AG04450 (cell line): ENCODE data around the gene SYPL1. TPM values are rescaled to one million over a fixed set of nuclear protein-coding genes. Genes with fewer than 3 reads are reported as not detected.

ENCODE experiments used
- CTCF ChIA-PET: fragments of 300-600, 350-600 bp; formaldehyde crosslinking; extraction: SDS; loops from one replicate; lab custom pipeline; 2022; ENCODE audit warnings: antibody characterized with exemption, inconsistent platforms; lab: Charles Lee
- POLR2A ChIA-PET: fragments of 350-600 bp; formaldehyde crosslinking; extraction: SDS; loops from one replicate; lab custom pipeline; 2021; ENCODE audit warnings: antibody characterized with exemption, inconsistent platforms; lab: Yijun Ruan, JAX
- DNase-seq: peaks from one replicate; pipeline ENCODE4 v3.0.0-alpha.2; 2011; ENCODE audit warnings: low read depth, low spot score
- H3K27ac ChIP-seq: one replicate; pipeline ENCODE4 v1.5.1; 2012; ENCODE audit warnings: low read depth, low read length, control low read depth
- H3K27me3 ChIP-seq: one replicate; pipeline ENCODE4 v1.6.0; 2012; ENCODE audit warnings: low read length; ENCODE audit not compliant: control insufficient read depth, insufficient read depth
- H3K4me3 ChIP-seq: 2 replicates; pipeline ENCODE4 v1.5.1; 2011; ENCODE audit warnings: mild to moderate bottlenecking, low read depth, low read length, control low read depth
- H3K9me3 ChIP-seq: 2 replicates; pipeline ENCODE4 v1.5.1; 2012; ENCODE audit warnings: low read length; ENCODE audit not compliant: control insufficient read depth, insufficient read depth
- polyA plus RNA-seq: library from polyadenylated mRNA; depleted of rRNA; stranded (reverse); fragments of >200 nt; gene quantifications from 2 replicates; pipeline ENCODE4 v1.2.3, GENCODE V29; 2011
- TF ChIP-seq, protein P1 (sequence below): IDR thresholded peaks from 2 replicates; pipeline ENCODE4 v1.5.1; 2011; ENCODE audit warnings: low read depth, low read length, control low read depth, inconsistent platforms

Gene SYPL1
- polyA plus RNA-seq, 1 experiment: 84.7 TPM

DNA sequence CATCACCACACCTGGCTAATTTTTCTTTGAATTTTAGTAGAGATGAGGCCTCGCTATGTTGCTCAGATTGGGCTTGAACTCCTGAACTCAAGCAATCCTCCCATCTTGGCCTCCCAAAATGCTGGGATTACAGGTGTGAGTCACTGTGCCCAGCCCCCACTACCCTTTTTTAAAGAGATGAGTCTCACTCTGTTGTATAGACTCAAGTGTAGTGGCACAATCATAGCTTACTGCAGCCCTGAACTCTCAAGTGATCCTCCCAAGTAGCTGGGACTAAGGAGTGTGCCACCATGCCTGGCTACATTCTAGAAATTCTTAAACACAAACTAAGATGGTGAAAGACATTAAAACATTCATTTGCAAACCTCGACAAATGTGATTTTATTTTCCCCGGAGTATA lies 12.6 kb downstream of the SYPL1 start:
- TF ChIP-seq, protein P1, sequence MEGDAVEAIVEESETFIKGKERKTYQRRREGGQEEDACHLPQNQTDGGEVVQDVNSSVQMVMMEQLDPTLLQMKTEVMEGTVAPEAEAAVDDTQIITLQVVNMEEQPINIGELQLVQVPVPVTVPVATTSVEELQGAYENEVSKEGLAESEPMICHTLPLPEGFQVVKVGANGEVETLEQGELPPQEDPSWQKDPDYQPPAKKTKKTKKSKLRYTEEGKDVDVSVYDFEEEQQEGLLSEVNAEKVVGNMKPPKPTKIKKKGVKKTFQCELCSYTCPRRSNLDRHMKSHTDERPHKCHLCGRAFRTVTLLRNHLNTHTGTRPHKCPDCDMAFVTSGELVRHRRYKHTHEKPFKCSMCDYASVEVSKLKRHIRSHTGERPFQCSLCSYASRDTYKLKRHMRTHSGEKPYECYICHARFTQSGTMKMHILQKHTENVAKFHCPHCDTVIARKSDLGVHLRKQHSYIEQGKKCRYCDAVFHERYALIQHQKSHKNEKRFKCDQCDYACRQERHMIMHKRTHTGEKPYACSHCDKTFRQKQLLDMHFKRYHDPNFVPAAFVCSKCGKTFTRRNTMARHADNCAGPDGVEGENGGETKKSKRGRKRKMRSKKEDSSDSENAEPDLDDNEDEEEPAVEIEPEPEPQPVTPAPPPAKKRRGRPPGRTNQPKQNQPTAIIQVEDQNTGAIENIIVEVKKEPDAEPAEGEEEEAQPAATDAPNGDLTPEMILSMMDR: no peak
- H3K9me3 ChIP-seq: no peaks in the 10 kb centered on the region
- no peak overlapping the region for H3K27ac ChIP-seq
- no peak for DNase-seq
- POLR2A ChIA-PET: interaction anchor here (1.5 kb wide), 1 partner anchor 12 kb away, joined by 5 read pairs; the partner anchor contains the start of gene SYPL1
- CTCF ChIA-PET: no interaction called here
- H3K4me3 ChIP-seq: no peak overlapping the region
- H3K27me3 ChIP-seq: no peaks in the 10 kb centered on the region

DNA sequence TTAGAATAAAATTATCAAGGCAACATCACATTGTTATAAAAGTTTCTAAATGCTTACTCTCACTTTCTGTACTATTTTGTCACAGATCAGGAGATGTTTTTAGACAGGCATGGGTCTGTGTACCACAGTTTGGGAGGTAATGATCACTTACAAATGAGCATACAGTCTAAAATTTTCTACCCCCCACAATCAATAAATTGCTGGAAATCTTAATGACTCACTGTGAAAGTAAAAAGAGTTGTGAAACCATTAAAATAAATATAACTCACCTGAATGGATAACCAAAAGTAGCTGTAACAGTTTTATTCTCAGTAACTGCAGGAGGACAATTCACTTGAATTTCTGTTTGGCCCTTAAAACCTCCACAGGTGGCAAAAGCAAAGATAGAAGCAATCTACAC lies 13.2 kb downstream of the SYPL1 start:
- CTCF ChIA-PET: no interaction called here
- Histone ChIP-seq H3K9me3 (no peaks in the 10 kb centered on the region), H3K4me3 (no peak overlapping the region), H3K27ac (no peak overlapping the region), H3K27me3 (no peaks in the 10 kb centered on the region)
- POLR2A ChIA-PET: interaction anchor here (1.5 kb wide), 1 partner anchor 13 kb away, joined by 5 read pairs; the partner anchor contains the start of gene SYPL1
- TF ChIP-seq, protein P1: no peak
- DNase-seq: no peak

DNA sequence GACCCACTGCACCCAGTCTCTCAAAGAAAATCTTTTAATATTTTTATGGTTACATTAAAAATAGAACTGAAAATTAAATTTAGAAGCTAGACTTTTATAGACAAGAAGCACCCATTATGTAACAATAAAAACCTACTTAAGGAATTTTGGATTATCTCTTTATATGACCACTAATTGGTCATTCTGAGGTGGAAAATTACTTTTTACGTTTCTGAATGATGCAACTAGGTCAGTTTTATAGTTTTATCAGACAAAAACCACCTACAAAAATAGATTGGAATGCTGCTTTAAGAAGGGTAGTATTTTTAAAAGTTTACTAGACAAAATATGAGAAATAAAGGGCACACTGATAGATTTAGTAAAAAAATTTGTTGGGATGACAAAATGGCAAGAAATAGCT lies 16.5 kb downstream of the SYPL1 start:
- Histone ChIP-seq H3K27ac (no peak overlapping the region), H3K4me3 (no peak overlapping the region), H3K27me3 (no peaks in the 10 kb centered on the region), H3K9me3 (no peaks in the 10 kb centered on the region)
- ChIA-PET CTCF (interaction anchor here (0.6 to 1.4 kb wide), 2 partner anchors 58 to 342 kb away, joined by 4 to 5 read pairs; no protein-coding TSS in a partner anchor), POLR2A (no interaction called here)
- DNase-seq: no peak
- TF ChIP-seq, protein P1: no peak

DNA sequence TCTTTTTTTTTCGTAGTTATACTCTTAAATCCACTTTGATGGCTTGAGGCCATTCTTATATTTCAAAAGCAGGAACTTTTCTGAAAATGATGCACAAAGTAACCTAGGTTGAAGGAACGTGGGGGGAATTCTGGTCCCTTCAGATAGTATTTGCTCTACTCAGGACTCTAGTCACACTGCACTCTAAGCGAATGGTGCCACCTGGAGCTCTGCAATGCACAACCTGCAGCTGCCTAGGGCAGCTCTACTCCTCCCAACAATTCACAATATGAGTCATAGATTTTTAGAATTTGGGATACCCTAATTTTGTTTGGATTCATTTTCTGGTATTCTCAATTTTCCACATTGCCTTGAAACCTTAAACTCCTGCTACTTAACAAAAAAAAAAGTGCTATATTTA lies 17.3 kb downstream of the SYPL1 start:
- DNase-seq: no peak
- ChIA-PET POLR2A (no interaction called here), CTCF (no interaction called here)
- Histone ChIP-seq H3K4me3 (no peak overlapping the region), H3K27me3 (no peaks in the 10 kb centered on the region), H3K9me3 (no peaks in the 10 kb centered on the region), H3K27ac (no peak overlapping the region)
- TF ChIP-seq, protein P1: no peak

DNA sequence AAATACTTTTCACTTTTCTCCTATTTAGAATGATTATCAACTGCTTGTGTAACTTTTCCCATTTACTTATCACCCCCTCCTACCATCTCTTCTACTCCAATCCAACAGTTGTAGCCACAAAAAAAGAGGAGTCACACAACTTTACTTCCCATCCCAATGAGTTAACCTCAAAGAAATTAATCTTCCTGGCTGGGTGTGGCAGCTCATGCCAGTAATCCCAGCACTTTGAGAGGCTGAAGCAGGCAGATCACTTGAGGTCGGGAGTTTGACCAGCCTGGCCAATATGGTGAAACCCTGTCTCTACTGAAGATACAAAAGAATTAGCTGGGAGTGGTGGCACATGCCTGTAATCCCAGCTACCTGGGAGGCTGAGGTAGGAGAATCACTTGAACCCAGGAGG lies 19.9 kb downstream of the SYPL1 start:
- CTCF ChIA-PET: no interaction called here
- H3K9me3 ChIP-seq: no peaks in the 10 kb centered on the region
- no peak overlapping the region for H3K27ac ChIP-seq
- TF ChIP-seq, protein P1: no peak
- no peak for DNase-seq
- no peak overlapping the region for H3K4me3 ChIP-seq
- POLR2A ChIA-PET: no interaction called here
- no peaks in the 10 kb centered on the region for H3K27me3 ChIP-seq
